CD14-positive monocyte (primary cell): ENCODE data around the gene NTSR2. TPM values are rescaled to one million over a fixed set of nuclear protein-coding genes. Genes with fewer than 3 reads are reported as not detected.

Source experiments
- DNase-seq, 3 donors: peaks; one replicate each; pipeline ENCODE4 v3.0.0-alpha.2; 2011 to 2022
- H2AFZ ChIP-seq: 2 replicates; pipeline ENCODE4 v1.6.0; 2012; ENCODE audit warnings: mild to moderate bottlenecking, low read depth, low read length, inconsistent platforms; ENCODE audit not compliant: insufficient read depth, poor library complexity, severe bottlenecking
- H3K27ac ChIP-seq, 2 donors: 1 replicate in 1 of 2; 2 replicates in 1 of 2; pipeline ENCODE4 v1.5.1; 2012 to 2013; ENCODE audit warnings: low read length in 2 of 2, control low read depth in 1 of 2, inconsistent platforms in 1 of 2, low read depth in 1 of 2, mild to moderate bottlenecking in 1 of 2
- H3K27me3 ChIP-seq, 2 donors: one replicate each; pipeline versions ENCODE4 v1.6.0 to v1.6.1; 2011 to 2013; ENCODE audit warnings: low read length in 2 of 2; ENCODE audit not compliant: control insufficient read depth in 2 of 2, insufficient read depth in 2 of 2
- H3K36me3 ChIP-seq, 2 donors: replicated peaks in 1 of 2; 1 replicate in 1 of 2; 2 replicates in 1 of 2; pipeline versions ENCODE4 v1.5.1 to v1.6.1; 2012 to 2013; ENCODE audit warnings: low read length in 2 of 2, control low read depth in 1 of 2, inconsistent platforms in 1 of 2, mild to moderate bottlenecking in 1 of 2; ENCODE audit not compliant: insufficient read depth in 2 of 2, control insufficient read depth in 1 of 2
- H3K4me1 ChIP-seq, 2 donors: 1 replicate in 1 of 2; 2 replicates in 1 of 2; pipeline versions ENCODE4 v1.5.1 to v1.6.1; 2012 to 2013; ENCODE audit warnings: low read length in 2 of 2, control low read depth in 1 of 2, inconsistent platforms in 1 of 2, mild to moderate bottlenecking in 1 of 2, moderate library complexity in 1 of 2; ENCODE audit not compliant: insufficient read depth in 2 of 2, control insufficient read depth in 1 of 2
- H3K4me2 ChIP-seq: replicated peaks from 2 replicates; pipeline ENCODE3; 2012; ENCODE audit warnings: low read length, moderate library complexity, mild to moderate bottlenecking; ENCODE audit not compliant: poor library complexity, severe bottlenecking; ENCODE audit errors: extremely low read depth
- H3K4me3 ChIP-seq, 3 experiments: fragments of 200-600 bp in 1 of 3; sonication (generic) in 1 of 3; replicated peaks in 1 of 3; 1 replicate in 2 of 3; 2 replicates in 1 of 3; pipeline ENCODE4 v1.5.1; 2011 to 2013; ENCODE audit warnings: low read length in 3 of 3, mild to moderate bottlenecking in 3 of 3, control low read depth in 2 of 3, low read depth in 2 of 3, inconsistent platforms in 1 of 3, moderate library complexity in 1 of 3
- H3K79me2 ChIP-seq: 2 replicates; pipeline ENCODE4 v1.6.0; 2012; ENCODE audit warnings: mild to moderate bottlenecking, control low read depth, inconsistent platforms, low read length, moderate library complexity; ENCODE audit not compliant: insufficient read depth
- H3K9ac ChIP-seq: 2 replicates; pipeline ENCODE4 v1.6.0; 2017; ENCODE audit warnings: low read length, mild to moderate bottlenecking; ENCODE audit not compliant: insufficient read depth, poor library complexity, severe bottlenecking
- H3K9me3 ChIP-seq, 2 donors: replicated peaks in 1 of 2; 1 replicate in 1 of 2; 2 replicates in 1 of 2; pipeline versions ENCODE4 v1.5.1 to v1.6.1; 2012 to 2013; ENCODE audit warnings: low read length in 2 of 2, control low read depth in 1 of 2; ENCODE audit not compliant: control insufficient read depth in 1 of 2, insufficient read depth in 1 of 2
- H4K20me1 ChIP-seq: 2 replicates; pipeline ENCODE4 v1.6.0; 2012; ENCODE audit warnings: mild to moderate bottlenecking, low read length, control low read depth, moderate library complexity; ENCODE audit not compliant: insufficient read depth
- H3K27ac Mint-ChIP-seq, 7 donors: one replicate each; pipeline ENCODE4 v1.8.0; 2020; ENCODE audit warnings: mild to moderate bottlenecking in 7 of 7, mixed read lengths in 7 of 7, moderate library complexity in 6 of 7, inconsistent platforms in 2 of 7
- H3K27me3 Mint-ChIP-seq, 3 donors: one replicate each; pipeline ENCODE4 v1.8.0; 2021 to 2022; ENCODE audit warnings: low read depth in 3 of 3, mild to moderate bottlenecking in 3 of 3, mixed read lengths in 3 of 3, moderate library complexity in 3 of 3, inconsistent platforms in 1 of 3
- H3K36me3 Mint-ChIP-seq, 2 donors: one replicate each; pipeline ENCODE4 v1.8.0; 2020; ENCODE audit warnings: mixed read lengths in 2 of 2, inconsistent platforms in 1 of 2, mild to moderate bottlenecking in 1 of 2
- H3K4me1 Mint-ChIP-seq: one replicate; pipeline ENCODE4 v1.8.0; 2020; ENCODE audit warnings: mild to moderate bottlenecking, mixed read lengths
- H3K4me3 Mint-ChIP-seq, 2 donors: one replicate each; pipeline ENCODE4 v1.8.0; 2020; ENCODE audit warnings: mild to moderate bottlenecking in 2 of 2, mixed read lengths in 2 of 2, moderate library complexity in 1 of 2
- H3K9me3 Mint-ChIP-seq, 7 donors: one replicate each; pipeline ENCODE4 v1.8.0; 2020 to 2022; ENCODE audit warnings: mixed read lengths in 7 of 7, mild to moderate bottlenecking in 6 of 7, moderate library complexity in 6 of 7, inconsistent platforms in 2 of 7
- CTCF ChIP-seq: fragments of 200-600 bp; IDR thresholded peaks from one replicate; pipeline ENCODE4 v1.8.0; 2022; ENCODE audit warnings: antibody characterized with exemption, mild to moderate bottlenecking
- WGBS: methylation state at CpG from one replicate; pipeline ENCODE4 v1.1.5; 2013; ENCODE audit warnings: missing lambda C conversion rate; ENCODE audit not compliant: insufficient coverage; 5-methylcytosine and 5-hydroxymethylcytosine counted together
- intact Hi-C, 2 donors: fragments of 100-400 bp; cut with micrococcal nuclease; formaldehyde crosslinking; loops; one replicate each; pipeline versions ENCODE4 v1.15.0 to v1.15.1; 2023
- polyA plus RNA-seq, 3 donors: library from polyadenylated mRNA; depleted of rRNA in 1 of 3; unstranded in 2 of 3; stranded (reverse) in 1 of 3; fragments of 300-500 nt in 2 of 3; fragments of >200 nt in 1 of 3; fragmentation: Illumina TruSeq in 2 of 3; gene quantifications; 1 replicate in 2 of 3; 2 replicates in 1 of 3; pipeline ENCODE4 v1.2.3, GENCODE V29; 2012 to 2021

Gene NTSR2
- polyA plus RNA-seq, 3 donors = not detected

DNA sequence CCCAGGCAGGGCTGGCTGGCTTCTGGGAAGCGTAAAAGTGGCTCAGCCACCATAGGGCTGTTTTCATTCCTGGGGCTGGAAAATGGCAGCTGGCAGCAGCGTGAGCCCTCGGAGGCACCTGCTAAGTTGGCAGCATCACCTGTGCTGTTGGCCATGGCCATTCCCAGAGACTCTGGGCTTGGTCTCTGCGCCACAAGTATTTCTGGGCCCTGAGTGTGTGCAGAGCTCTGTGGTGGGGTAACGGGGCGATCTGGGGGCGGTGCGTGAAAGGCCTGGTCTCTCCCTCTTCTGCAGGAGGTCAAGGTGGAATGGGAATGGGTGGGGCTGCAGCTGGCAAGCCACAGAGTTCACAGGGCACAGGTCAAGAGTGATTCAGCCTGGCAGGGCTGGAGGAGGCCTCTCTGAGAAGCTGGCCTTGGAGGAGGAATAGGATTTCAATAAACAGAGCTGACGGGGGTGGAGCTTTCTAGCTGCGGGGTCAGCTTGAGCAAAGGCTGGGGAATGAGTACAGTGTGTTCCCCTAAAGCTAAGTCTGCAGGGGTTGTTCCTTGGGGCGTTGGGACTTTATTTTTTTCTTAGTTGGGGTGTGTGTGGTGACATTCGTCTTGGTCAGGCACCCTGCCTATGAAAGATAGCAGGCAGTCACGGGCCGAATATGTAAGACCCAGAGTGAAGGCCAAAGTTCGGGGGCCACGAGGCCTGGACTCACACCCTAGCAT lies 10.3 kb upstream of the NTSR2 start:
- no peak overlapping the region for H3K27ac ChIP-seq
- no peak overlapping the region for H3K27ac Mint-ChIP-seq
- no peak for TF ChIP-seq CTCF
- intact Hi-C loops = no loop called here
- H3K27me3 ChIP-seq = peaks cover 2 to 23% of the 10 kb centered on the region in 2 donors
- no peaks in the 10 kb centered on the region for H3K36me3 Mint-ChIP-seq
- H3K9me3 ChIP-seq = no peaks in the 10 kb centered on the region
- peaks cover 0 to 4% (median 2%) of the 10 kb centered on the region in 7 donors for H3K9me3 Mint-ChIP-seq
- no peaks in the 10 kb centered on the region for H4K20me1 ChIP-seq
- H2AFZ ChIP-seq = no peak overlapping the region
- H3K9ac ChIP-seq = no peak overlapping the region
- H3K36me3 ChIP-seq = no peaks in the 10 kb centered on the region
- no peak overlapping the region for H3K4me3 Mint-ChIP-seq
- 100% methylated on average over 11 of the region's 16 CpGs for WGBS
- H3K27me3 Mint-ChIP-seq = peaks cover 38 to 48% (median 42%) of the 10 kb centered on the region in 3 donors
- no peak overlapping the region for H3K4me2 ChIP-seq
- DNase-seq = no peak
- no peaks in the 10 kb centered on the region for H3K4me1 Mint-ChIP-seq
- H3K4me1 ChIP-seq = no peaks in the 10 kb centered on the region
- H3K4me3 ChIP-seq = no peak overlapping the region
- H3K79me2 ChIP-seq = no peaks in the 10 kb centered on the region

DNA sequence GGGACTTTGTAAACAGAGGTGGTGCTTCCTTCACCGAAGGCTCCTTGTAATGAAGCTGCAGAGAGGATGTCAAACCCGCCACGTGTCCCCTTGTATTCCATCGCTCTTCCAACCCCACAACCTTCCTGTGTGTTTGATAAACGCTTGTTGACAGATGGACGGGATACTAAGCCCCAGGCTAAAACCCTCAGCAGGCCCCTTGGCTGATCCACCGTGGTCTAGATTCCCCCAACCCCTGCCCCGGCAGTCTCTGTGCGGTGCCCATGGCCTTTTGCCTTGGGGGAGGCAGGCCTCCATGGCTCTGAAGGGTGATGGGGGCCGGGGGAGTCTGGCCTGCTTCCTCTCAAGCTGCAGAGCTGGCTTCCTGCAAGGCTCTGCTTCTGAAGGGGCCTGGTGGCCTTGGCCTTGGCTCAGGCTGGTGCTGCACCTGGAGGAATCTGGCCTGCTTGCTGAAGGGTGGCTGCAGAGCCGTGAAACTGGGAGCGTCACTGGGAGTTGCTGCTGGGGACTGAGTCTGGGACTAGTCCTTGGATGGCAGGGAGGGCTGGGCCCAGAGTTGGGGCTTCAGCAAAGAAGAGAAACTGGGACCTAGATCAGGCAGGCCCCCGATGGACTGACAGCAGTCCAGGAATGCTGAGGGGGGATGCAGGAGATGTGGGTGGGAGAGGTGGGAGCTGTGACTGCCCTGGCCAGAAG lies 9.6 kb upstream of the NTSR2 start:
- Histone ChIP-seq H3K4me1 (no peaks in the 10 kb centered on the region), H4K20me1 (no peaks in the 10 kb centered on the region), H3K4me2 (no peak overlapping the region), H3K9me3 (no peaks in the 10 kb centered on the region), H3K27ac (no peak overlapping the region), H3K27me3 (peaks cover 2 to 23% of the 10 kb centered on the region in 2 donors), H3K79me2 (no peaks in the 10 kb centered on the region), H3K36me3 (no peaks in the 10 kb centered on the region), H3K9ac (no peak overlapping the region), H2AFZ (no peak overlapping the region), H3K4me3 (no peak overlapping the region)
- no peak for TF ChIP-seq CTCF
- intact Hi-C loops = no loop called here
- no peak for DNase-seq
- H3K27me3 Mint-ChIP-seq = peaks cover 33 to 47% (median 41%) of the 10 kb centered on the region in 3 donors
- no peaks in the 10 kb centered on the region for H3K36me3 Mint-ChIP-seq
- no peaks in the 10 kb centered on the region for H3K4me1 Mint-ChIP-seq
- no peak overlapping the region for H3K27ac Mint-ChIP-seq
- 94% methylated on average over 13 of the region's 13 CpGs for WGBS
- no peak overlapping the region for H3K4me3 Mint-ChIP-seq
- H3K9me3 Mint-ChIP-seq = peaks cover 0 to 4% (median 0%) of the 10 kb centered on the region in 7 donors
